Stimulated activated memory B cell treated with anti-CD40 and anti-IgM and Interleukin-4, amounts not matched to agents 10 μg/mL and 1 μg/mL and 100 μg/mL, for 72 hours (primary cell): ENCODE results near the gene UBN2.
A peak's percentile ranks its signal among the peaks of the same experiment; 100 is the strongest.

Source experiments
- ATAC-seq: fragments of 150-1000 bp; cut with Tn5 transposase; 2 replicates; pipeline ENCODE4 v1.10.0; 2021
- H3K27ac Mint-ChIP-seq: one replicate; pipeline ENCODE4 v1.8.0; 2022; ENCODE audit warnings: mild to moderate bottlenecking, mixed read lengths
- H3K27me3 Mint-ChIP-seq: one replicate; pipeline ENCODE4 v1.8.0; 2022; ENCODE audit warnings: mixed read lengths
- H3K36me3 Mint-ChIP-seq: one replicate; pipeline ENCODE4 v1.8.0; 2022; ENCODE audit warnings: mixed read lengths
- H3K4me1 Mint-ChIP-seq: one replicate; pipeline ENCODE4 v1.8.0; 2022; ENCODE audit warnings: mixed read lengths
- H3K4me3 Mint-ChIP-seq: one replicate; pipeline ENCODE4 v1.8.0; 2022; ENCODE audit warnings: mild to moderate bottlenecking, moderate library complexity, mixed read lengths
- H3K9me3 Mint-ChIP-seq: one replicate; pipeline ENCODE4 v1.8.0; 2022; ENCODE audit warnings: mixed read lengths

The UBN2 gene

GRCh38 chr7:139254281-139254680 lies 23.2 kb downstream of the UBN2 start:
- no peaks in the 10 kb centered on the region for H3K27me3 Mint-ChIP-seq
- H3K4me3 Mint-ChIP-seq, result no peak overlapping the region
- no peak for ATAC-seq
- no peaks in the 10 kb centered on the region for H3K4me1 Mint-ChIP-seq
- H3K9me3 Mint-ChIP-seq, result no peaks in the 10 kb centered on the region
- no peak overlapping the region for H3K27ac Mint-ChIP-seq
- H3K36me3 Mint-ChIP-seq, result peaks cover 32% of the 10 kb centered on the region

GRCh38 chr7:139254728-139255127 lies 23.7 kb downstream of the UBN2 start:
- Mint-ChIP-seq H3K4me1 (no peaks in the 10 kb centered on the region), H3K4me3 (no peak overlapping the region), H3K27me3 (no peaks in the 10 kb centered on the region), H3K36me3 (peaks cover 34% of the 10 kb centered on the region), H3K27ac (no peak overlapping the region), H3K9me3 (no peaks in the 10 kb centered on the region)
- no peak for ATAC-seq

GRCh38 chr7:139255290-139255689 lies 24.3 kb downstream of the UBN2 start:
- H3K4me1 Mint-ChIP-seq, result no peaks in the 10 kb centered on the region
- no peak overlapping the region for H3K27ac Mint-ChIP-seq
- peaks cover 34% of the 10 kb centered on the region for H3K36me3 Mint-ChIP-seq
- H3K27me3 Mint-ChIP-seq, result no peaks in the 10 kb centered on the region
- H3K9me3 Mint-ChIP-seq, result no peaks in the 10 kb centered on the region
- ATAC-seq, result no peak
- no peak overlapping the region for H3K4me3 Mint-ChIP-seq

- H3K4me3 Mint-ChIP-seq, result no peak overlapping the region
- ATAC-seq, result no peak
- no peaks in the 10 kb centered on the region for H3K4me1 Mint-ChIP-seq
- H3K9me3 Mint-ChIP-seq, result no peaks in the 10 kb centered on the region
- H3K36me3 Mint-ChIP-seq, result peaks cover 33% of the 10 kb centered on the region
- no peak overlapping the region for H3K27ac Mint-ChIP-seq
- H3K27me3 Mint-ChIP-seq, result no peaks in the 10 kb centered on the region
Observed at GRCh38 chr7:139259142-139259541, 28.1 kb downstream of the UBN2 start.

- Mint-ChIP-seq H3K27me3 (no peaks in the 10 kb centered on the region), H3K36me3 (peaks cover 51% of the 10 kb centered on the region), H3K9me3 (no peaks in the 10 kb centered on the region), H3K4me3 (no peak overlapping the region), H3K4me1 (no peaks in the 10 kb centered on the region), H3K27ac (no peak overlapping the region)
- no peak for ATAC-seq
Observed at GRCh38 chr7:139264220-139264619, 33.2 kb downstream of the UBN2 start.

GRCh38 chr7:139265673-139266072 lies 34.6 kb downstream of the UBN2 start:
- Mint-ChIP-seq H3K4me1 (no peaks in the 10 kb centered on the region), H3K36me3 (peaks cover 56% of the 10 kb centered on the region), H3K9me3 (no peaks in the 10 kb centered on the region), H3K27ac (no peak overlapping the region), H3K4me3 (no peak overlapping the region), H3K27me3 (no peaks in the 10 kb centered on the region)
- no peak for ATAC-seq

GRCh38 chr7:139271718-139272628 lies 40.9 kb downstream of the UBN2 start:
- no peak for ATAC-seq
- Mint-ChIP-seq H3K36me3 (peaks cover 65% of the 10 kb centered on the region), H3K9me3 (no peaks in the 10 kb centered on the region), H3K4me1 (no peaks in the 10 kb centered on the region), H3K4me3 (no peak overlapping the region), H3K27ac (no peak overlapping the region), H3K27me3 (no peaks in the 10 kb centered on the region)

- Mint-ChIP-seq H3K36me3 (peaks cover 48% of the 10 kb centered on the region), H3K9me3 (no peaks in the 10 kb centered on the region), H3K27ac (no peak overlapping the region), H3K4me1 (no peaks in the 10 kb centered on the region), H3K27me3 (no peaks in the 10 kb centered on the region), H3K4me3 (no peak overlapping the region)
- no peak for ATAC-seq
Observed at GRCh38 chr7:139284252-139284896, 53.3 kb downstream of the UBN2 start.

- Mint-ChIP-seq H3K36me3 (peaks cover 52% of the 10 kb centered on the region), H3K4me3 (no peak overlapping the region), H3K27me3 (no peaks in the 10 kb centered on the region), H3K9me3 (no peaks in the 10 kb centered on the region), H3K4me1 (no peaks in the 10 kb centered on the region), H3K27ac (no peak overlapping the region)
- no peak for ATAC-seq
Observed at GRCh38 chr7:139286144-139286543, 55.1 kb downstream of the UBN2 start.

GRCh38 chr7:139292821-139293220 lies 61.8 kb downstream of the UBN2 start:
- Mint-ChIP-seq H3K27me3 (no peaks in the 10 kb centered on the region), H3K4me1 (no peaks in the 10 kb centered on the region), H3K36me3 (peaks cover 33% of the 10 kb centered on the region), H3K9me3 (no peaks in the 10 kb centered on the region), H3K4me3 (no peak overlapping the region), H3K27ac (no peak overlapping the region)
- ATAC-seq, result no peak

- no peak overlapping the region for H3K27ac Mint-ChIP-seq
- no peak overlapping the region for H3K4me3 Mint-ChIP-seq
- no peaks in the 10 kb centered on the region for H3K9me3 Mint-ChIP-seq
- no peak for ATAC-seq
- H3K4me1 Mint-ChIP-seq, result no peaks in the 10 kb centered on the region
- H3K36me3 Mint-ChIP-seq, result peaks cover 30% of the 10 kb centered on the region
- no peaks in the 10 kb centered on the region for H3K27me3 Mint-ChIP-seq
Observed at GRCh38 chr7:139293534-139293933, 62.5 kb downstream of the UBN2 start.

- Mint-ChIP-seq H3K4me3 (no peak overlapping the region), H3K36me3 (peaks cover 28% of the 10 kb centered on the region), H3K27ac (no peak overlapping the region), H3K4me1 (no peaks in the 10 kb centered on the region), H3K27me3 (no peaks in the 10 kb centered on the region), H3K9me3 (no peaks in the 10 kb centered on the region)
- ATAC-seq, result no peak
Observed at GRCh38 chr7:139294241-139294640, 63.2 kb downstream of the UBN2 start.

- no peaks in the 10 kb centered on the region for H3K9me3 Mint-ChIP-seq
Observed at GRCh38 chr7:139294951-139295575, 64.0 kb downstream of the UBN2 start.

GRCh38 chr7:139297795-139298194 lies 66.8 kb downstream of the UBN2 start:
- Mint-ChIP-seq H3K4me1 (no peaks in the 10 kb centered on the region), H3K36me3 (peaks cover 32% of the 10 kb centered on the region), H3K9me3 (no peaks in the 10 kb centered on the region), H3K4me3 (no peak overlapping the region), H3K27me3 (no peaks in the 10 kb centered on the region), H3K27ac (peak overlapping the region; percentile 22)
- no peak for ATAC-seq

More at GRCh38 chr7:139294951-139295575, 64.0 kb downstream of the UBN2 start:
- Mint-ChIP-seq H3K4me1 (no peaks in the 10 kb centered on the region), H3K4me3 (no peak overlapping the region), H3K27ac (no peak overlapping the region), H3K36me3 (peaks cover 28% of the 10 kb centered on the region), H3K27me3 (no peaks in the 10 kb centered on the region)
- no peak for ATAC-seq

GRCh38 chr7:139299296-139299695 lies 68.3 kb downstream of the UBN2 start:
- ATAC-seq, result no peak
- Mint-ChIP-seq H3K36me3 (peaks cover 36% of the 10 kb centered on the region), H3K4me3 (no peak overlapping the region), H3K4me1 (no peaks in the 10 kb centered on the region), H3K27me3 (no peaks in the 10 kb centered on the region), H3K9me3 (no peaks in the 10 kb centered on the region), H3K27ac (no peak overlapping the region)
